Vagina (tissue), 2 donors: ENCODE data around the gene AQP9. TPM values are rescaled to one million over a fixed set of nuclear protein-coding genes. Genes with fewer than 3 reads are reported as not detected.
"Not testable (repeated sequence)": the region's sequence is repeated elsewhere in the genome, so short reads cannot be mapped to it uniquely, and the experiment has no call there.

Experiments
- DNase-seq, 2 donors: peaks; one replicate each; pipeline ENCODE4 v3.0.0-alpha.2; 2017; ENCODE audit errors: extremely low spot score in 2 of 2
- H3K27ac ChIP-seq: fragments of 200-600 bp; sonication (generic); one replicate; pipeline ENCODE4 v1.5.1; 2019
- H3K27me3 ChIP-seq: fragments of 200-600 bp; sonication (generic); one replicate; pipeline ENCODE4 v1.5.1; 2019
- H3K36me3 ChIP-seq, 2 donors: fragments of 200-600 bp; sonication (generic); one replicate each; pipeline ENCODE4 v1.5.1; 2017 to 2019
- H3K4me1 ChIP-seq: fragments of 200-600 bp; sonication (generic); one replicate; pipeline ENCODE4 v1.5.1; 2019
- H3K4me3 ChIP-seq, 2 donors: fragments of 200-600 bp; sonication (generic); 1 replicate in 1 of 2; 2 replicates in 1 of 2; pipeline ENCODE4 v1.5.1; 2016 to 2019
- H3K9me3 ChIP-seq: fragments of 200-600 bp; sonication (generic); one replicate; pipeline ENCODE4 v1.5.1; 2019
- CTCF ChIP-seq, 3 experiments: fragments of 450-650 bp in 2 of 3; fragments of 200-600 bp in 1 of 3; sonication (generic) in 1 of 3; IDR thresholded peaks; one replicate each; pipeline ENCODE4 v1.5.1; 2017 to 2019; ENCODE audit warnings: antibody characterized with exemption in 3 of 3, mild to moderate bottlenecking in 2 of 3, moderate library complexity in 2 of 3
- POLR2A ChIP-seq, 2 donors: fragments of 450-650 bp; IDR thresholded peaks; one replicate each; pipeline ENCODE4 v1.6.1; 2017; ENCODE audit warnings: antibody characterized with exemption in 2 of 2, mild to moderate bottlenecking in 2 of 2, moderate library complexity in 2 of 2
- POLR2AphosphoS5 ChIP-seq, 2 donors: sonication (generic); formaldehyde crosslinking; IDR thresholded peaks; one replicate each; pipeline ENCODE4 v1.9.0; 2017; ENCODE audit warnings: antibody characterized with exemption in 2 of 2, mild to moderate bottlenecking in 2 of 2, low read depth in 1 of 2; ENCODE audit not compliant: insufficient read depth in 1 of 2
- intact Hi-C: fragments of 100-400 bp; cut with DNase I; formaldehyde crosslinking; loops from one replicate; pipeline ENCODE4 v1.15.1; 2023
- total RNA-seq: library from RNA; depleted of rRNA; stranded (reverse); fragments of >200 nt; gene quantifications from one replicate; pipeline ENCODE4 v1.2.3, GENCODE V29; 2016

Gene AQP9
- total RNA-seq, 1 donor from 2014 or later: 1.5 TPM

GRCh38 chr15:58182460-58183163, 44.4 kb downstream of the AQP9 start:
- TF ChIP-seq CTCF (IDR thresholded peaks at IDR 0.05) (peak; percentile 15 to 52 (median 39)), POLR2AphosphoS5 (IDR thresholded peaks at IDR 0.05; ENCODE audit: insufficient read depth in 1 of 2, low read depth in 1 of 2) (no peak)
- intact Hi-C loops: no loop called here
- no peaks in the 10 kb centered on the region for H3K27me3 ChIP-seq
- no peak overlapping the region for H3K27ac ChIP-seq
- DNase-seq: peak in 1 of 2 donors; percentile 58
- no peak overlapping the region for H3K4me3 ChIP-seq
- no peaks in the 10 kb centered on the region for H3K4me1 ChIP-seq
- H3K36me3 ChIP-seq: no peaks in the 10 kb centered on the region
- H3K9me3 ChIP-seq: no peaks in the 10 kb centered on the region

DNA sequence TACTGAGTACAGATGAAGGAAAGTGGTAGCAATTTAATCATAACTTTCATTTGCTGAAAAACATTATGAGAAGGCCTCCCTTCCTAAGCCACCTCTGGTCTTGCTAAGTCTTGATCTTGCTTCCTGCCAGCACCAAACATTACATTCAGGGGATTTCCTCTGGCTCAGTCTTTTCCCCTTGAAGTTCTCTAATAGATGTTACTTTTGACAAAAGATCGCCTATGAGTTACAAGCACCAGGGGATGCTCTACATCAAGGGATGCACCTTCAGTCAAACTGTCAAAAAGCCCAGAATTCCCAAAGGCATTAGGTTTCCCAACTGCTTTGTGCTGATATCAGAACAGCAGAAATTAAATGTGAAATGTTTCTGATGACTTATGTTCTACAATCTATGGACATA, 47.3 kb downstream of the AQP9 start:
- intact Hi-C loops: no loop called here
- TF ChIP-seq POLR2A (IDR thresholded peaks at IDR 0.05): no peak
- Histone ChIP-seq H3K4me3 (no peak overlapping the region), H3K4me1 (no peaks in the 10 kb centered on the region), H3K9me3 (no peaks in the 10 kb centered on the region), H3K27ac (no peak overlapping the region), H3K27me3 (no peaks in the 10 kb centered on the region), H3K36me3 (no peaks in the 10 kb centered on the region)
- no peak for DNase-seq

GRCh38 chr15:58189148-58189811, 51.1 kb downstream of the AQP9 start:
- no peaks in the 10 kb centered on the region for H3K36me3 ChIP-seq
- intact Hi-C loops: no loop called here
- TF ChIP-seq POLR2AphosphoS5 (IDR thresholded peaks at IDR 0.05; ENCODE audit: insufficient read depth in 1 of 2, low read depth in 1 of 2): no peak
- no peak for TF ChIP-seq POLR2A (IDR thresholded peaks at IDR 0.05)
- no peak for TF ChIP-seq CTCF (IDR thresholded peaks at IDR 0.05)
- H3K27me3 ChIP-seq: no peaks in the 10 kb centered on the region
- H3K9me3 ChIP-seq: no peaks in the 10 kb centered on the region
- peak in 1 of 2 donors; percentile 62 for DNase-seq
- no peak overlapping the region for H3K4me3 ChIP-seq
- no peaks in the 10 kb centered on the region for H3K4me1 ChIP-seq
- no peak overlapping the region for H3K27ac ChIP-seq

GRCh38 chr15:58190419-58190818, 52.2 kb downstream of the AQP9 start:
- H3K27ac ChIP-seq: no peak overlapping the region
- no peak for TF ChIP-seq CTCF (IDR thresholded peaks at IDR 0.05)
- no peak for TF ChIP-seq POLR2A (IDR thresholded peaks at IDR 0.05)
- TF ChIP-seq POLR2AphosphoS5 (IDR thresholded peaks at IDR 0.05; ENCODE audit: insufficient read depth in 1 of 2, low read depth in 1 of 2): no peak
- no peaks in the 10 kb centered on the region for H3K9me3 ChIP-seq
- intact Hi-C loops: no loop called here
- no peak overlapping the region for H3K4me3 ChIP-seq
- H3K36me3 ChIP-seq: no peaks in the 10 kb centered on the region
- peak in 1 of 2 donors; percentile 37 for DNase-seq
- no peaks in the 10 kb centered on the region for H3K4me1 ChIP-seq
- H3K27me3 ChIP-seq: no peaks in the 10 kb centered on the region

- H3K4me1 ChIP-seq, H3K36me3 ChIP-seq, H3K9me3 ChIP-seq, H3K27me3 ChIP-seq, H3K27ac ChIP-seq, H3K4me3 ChIP-seq, intact Hi-C loops: not testable (repeated sequence)
- DNase-seq: peak in 1 of 2 donors; percentile 42
These were observed 55.5 kb downstream of the AQP9 start for GRCh38 chr15:58193636-58194035.

- Histone ChIP-seq H3K9me3 (no peaks in the 10 kb centered on the region), H3K27me3 (no peaks in the 10 kb centered on the region), H3K4me3 (no peak overlapping the region), H3K4me1 (peaks cover 12% of the 10 kb centered on the region), H3K27ac (no peak overlapping the region), H3K36me3 (no peaks in the 10 kb centered on the region)
- intact Hi-C loops: no loop called here
- no peak for DNase-seq
- no peak for TF ChIP-seq CTCF (IDR thresholded peaks at IDR 0.05)
- TF ChIP-seq POLR2A (IDR thresholded peaks at IDR 0.05): no peak
- TF ChIP-seq POLR2AphosphoS5 (IDR thresholded peaks at IDR 0.05; ENCODE audit: insufficient read depth in 1 of 2, low read depth in 1 of 2): no peak
These were observed 62.6 kb downstream of the AQP9 start for GRCh38 chr15:58200739-58201138.
